Calu3 (cell line): ENCODE data around the gene B3GALT2. TPM values are rescaled to one million over a fixed set of nuclear protein-coding genes. Genes with fewer than 3 reads are reported as not detected.

Source experiments
- BruUV-seq: library from RNA; stranded (reverse); fragments of 400-500 nt; replicated peaks from 2 replicates; lab custom pipeline; 2021; lab: Mats Ljungman, UMichigan
- CTCF ChIA-PET: fragments of 300-600 bp; sonication (Branson Sonifier 250); formaldehyde crosslinking; loops from one replicate; lab custom pipeline; 2022; ENCODE audit warnings: antibody characterized with exemption; lab: Charles Lee
- DNase-seq: peaks from one replicate; pipeline ENCODE4 v3.0.0; 2022
- H3K27ac Mint-ChIP-seq: one replicate; pipeline ENCODE4 v1.8.0; 2022; ENCODE audit warnings: mixed read lengths; ENCODE audit not compliant: unreplicated experiment
- H3K27me3 Mint-ChIP-seq: one replicate; pipeline ENCODE4 v1.8.0; 2022; ENCODE audit warnings: mixed read lengths; ENCODE audit not compliant: unreplicated experiment
- H3K36me3 Mint-ChIP-seq: one replicate; pipeline ENCODE4 v1.8.0; 2022; ENCODE audit warnings: mild to moderate bottlenecking, moderate library complexity, mixed read lengths; ENCODE audit not compliant: insufficient read depth, unreplicated experiment
- H3K4me1 Mint-ChIP-seq: one replicate; pipeline ENCODE4 v1.8.0; 2022; ENCODE audit warnings: mild to moderate bottlenecking, low read depth, mixed read lengths; ENCODE audit not compliant: unreplicated experiment
- H3K4me3 Mint-ChIP-seq: one replicate; pipeline ENCODE4 v1.8.0; 2022; ENCODE audit warnings: mild to moderate bottlenecking, low read depth, moderate library complexity, mixed read lengths; ENCODE audit not compliant: unreplicated experiment
- H3K9me3 Mint-ChIP-seq: one replicate; pipeline ENCODE4 v1.8.0; 2022; ENCODE audit warnings: low read depth, mixed read lengths; ENCODE audit not compliant: unreplicated experiment
- intact Hi-C: fragments of 100-400 bp; cut with micrococcal nuclease; formaldehyde crosslinking; loops from one replicate; pipeline ENCODE4 v1.10.0; 2022; ENCODE audit not compliant: unreplicated experiment
- microRNA-seq: library from miRNA; unstranded; fragments of <30 nt; microRNA quantifications from one replicate; pipeline ENCODE4 v1.2.0, GENCODE V29; 2022
- total RNA-seq: library from RNA; stranded (reverse); gene quantifications from 2 replicates; pipeline ENCODE4 v1.2.3, GENCODE V29; 2022
- TF ChIP-seq, protein P1 (sequence below): fragments of 200-600 bp; IDR thresholded peaks from one replicate; pipeline ENCODE4 v1.8.0; 2022; ENCODE audit warnings: antibody characterized with exemption; ENCODE audit not compliant: unreplicated experiment

The B3GALT2 gene
- total RNA-seq, 1 experiment from 2014 or later: not detected

DNA sequence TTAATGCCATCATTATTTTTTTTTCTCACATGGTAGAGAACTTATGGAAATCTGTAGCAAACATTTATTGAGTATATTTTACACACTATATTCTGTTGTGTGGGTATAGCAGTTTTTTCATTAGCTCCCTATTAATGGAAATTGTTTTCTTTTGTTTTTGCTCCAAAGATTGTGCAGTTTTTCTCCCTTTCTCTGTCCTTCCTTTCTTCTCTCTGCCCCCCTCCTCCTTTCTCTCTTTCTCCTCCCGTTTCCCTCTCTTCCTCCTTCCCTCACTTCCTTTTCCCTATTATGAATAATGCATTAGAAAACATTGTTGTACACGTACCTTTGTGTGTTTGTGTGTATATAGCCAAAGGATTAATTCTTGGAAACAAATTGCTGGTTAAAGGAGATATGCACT, 44.0 kb downstream of the B3GALT2 start:
- TF ChIP-seq, protein P1, sequence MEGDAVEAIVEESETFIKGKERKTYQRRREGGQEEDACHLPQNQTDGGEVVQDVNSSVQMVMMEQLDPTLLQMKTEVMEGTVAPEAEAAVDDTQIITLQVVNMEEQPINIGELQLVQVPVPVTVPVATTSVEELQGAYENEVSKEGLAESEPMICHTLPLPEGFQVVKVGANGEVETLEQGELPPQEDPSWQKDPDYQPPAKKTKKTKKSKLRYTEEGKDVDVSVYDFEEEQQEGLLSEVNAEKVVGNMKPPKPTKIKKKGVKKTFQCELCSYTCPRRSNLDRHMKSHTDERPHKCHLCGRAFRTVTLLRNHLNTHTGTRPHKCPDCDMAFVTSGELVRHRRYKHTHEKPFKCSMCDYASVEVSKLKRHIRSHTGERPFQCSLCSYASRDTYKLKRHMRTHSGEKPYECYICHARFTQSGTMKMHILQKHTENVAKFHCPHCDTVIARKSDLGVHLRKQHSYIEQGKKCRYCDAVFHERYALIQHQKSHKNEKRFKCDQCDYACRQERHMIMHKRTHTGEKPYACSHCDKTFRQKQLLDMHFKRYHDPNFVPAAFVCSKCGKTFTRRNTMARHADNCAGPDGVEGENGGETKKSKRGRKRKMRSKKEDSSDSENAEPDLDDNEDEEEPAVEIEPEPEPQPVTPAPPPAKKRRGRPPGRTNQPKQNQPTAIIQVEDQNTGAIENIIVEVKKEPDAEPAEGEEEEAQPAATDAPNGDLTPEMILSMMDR: no peak
- no peak overlapping the region for H3K27ac Mint-ChIP-seq
- CTCF ChIA-PET: interaction anchor here (0.6 to 1.0 kb wide), 2 partner anchors 21 to 40 kb away, joined by 3 to 6 read pairs; no protein-coding TSS in a partner anchor
- no peaks in the 10 kb centered on the region for H3K4me1 Mint-ChIP-seq
- H3K4me3 Mint-ChIP-seq: no peak overlapping the region
- no TSS peak for BruUV-seq
- intact Hi-C loops: loop anchor here (2.0 kb wide), 1 partner anchor 1152 kb away; no protein-coding TSS in a partner anchor
- no peak for DNase-seq
- no peaks in the 10 kb centered on the region for H3K9me3 Mint-ChIP-seq
- H3K27me3 Mint-ChIP-seq: no peaks in the 10 kb centered on the region
- peaks cover 38% of the 10 kb centered on the region for H3K36me3 Mint-ChIP-seq

DNA sequence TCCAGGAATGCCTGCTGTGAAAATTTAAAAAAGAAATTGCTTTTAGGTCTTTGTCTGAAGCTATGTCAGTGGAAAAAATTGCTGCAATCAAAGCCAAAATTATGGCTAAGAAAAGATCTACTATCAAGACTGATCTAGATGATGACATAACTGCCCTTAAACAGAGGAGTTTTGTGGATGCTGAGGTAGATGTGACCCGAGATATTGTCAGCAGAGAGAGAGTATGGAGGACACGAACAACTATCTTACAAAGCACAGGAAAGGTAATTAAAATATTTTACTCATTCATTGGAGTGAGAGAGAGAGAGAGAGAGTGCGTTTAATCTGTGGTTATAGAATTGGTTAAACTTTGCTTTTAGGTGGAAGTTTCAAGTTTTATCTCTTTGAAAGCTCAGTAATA, 44.6 kb downstream of the B3GALT2 start:
- Mint-ChIP-seq H3K27me3 (no peaks in the 10 kb centered on the region), H3K36me3 (peaks cover 32% of the 10 kb centered on the region), H3K4me3 (no peak overlapping the region), H3K27ac (no peak overlapping the region), H3K4me1 (no peaks in the 10 kb centered on the region), H3K9me3 (no peaks in the 10 kb centered on the region)
- DNase-seq: no peak
- no TSS peak for BruUV-seq
- TF ChIP-seq, protein P1: no peak
- CTCF ChIA-PET: interaction anchor here (1.0 kb wide), 1 partner anchor 40 kb away, joined by 3 read pairs; no protein-coding TSS in a partner anchor
- intact Hi-C loops: loop anchor here (2.0 kb wide), 1 partner anchor 1153 kb away; no protein-coding TSS in a partner anchor

DNA sequence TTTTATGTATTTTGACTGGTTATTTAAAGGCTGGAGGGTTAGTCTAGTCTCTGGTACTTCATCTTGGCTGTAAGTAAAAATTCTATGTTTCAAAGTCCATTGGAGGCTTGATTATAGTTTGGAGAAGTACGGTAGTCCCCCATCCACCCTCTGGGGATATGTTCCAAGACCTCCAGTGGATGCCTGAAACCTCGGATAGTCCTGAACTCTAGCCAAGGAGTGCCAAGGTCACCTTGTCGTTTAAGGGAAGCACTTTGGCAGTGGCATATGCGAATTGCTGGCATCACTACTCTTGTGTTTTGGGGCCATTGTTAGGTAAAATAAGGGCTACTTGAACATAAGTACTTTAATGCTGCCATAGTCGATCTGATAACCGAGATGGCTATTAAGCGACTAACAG, 46.2 kb downstream of the B3GALT2 start:
- Mint-ChIP-seq H3K4me1 (no peaks in the 10 kb centered on the region), H3K9me3 (no peaks in the 10 kb centered on the region), H3K27ac (no peak overlapping the region), H3K4me3 (no peak overlapping the region), H3K27me3 (no peaks in the 10 kb centered on the region), H3K36me3 (peaks cover 32% of the 10 kb centered on the region)
- TF ChIP-seq, protein P1: no peak
- no peak for DNase-seq
- CTCF ChIA-PET: no interaction called here
- no TSS peak for BruUV-seq
- intact Hi-C loops: no loop called here

DNA sequence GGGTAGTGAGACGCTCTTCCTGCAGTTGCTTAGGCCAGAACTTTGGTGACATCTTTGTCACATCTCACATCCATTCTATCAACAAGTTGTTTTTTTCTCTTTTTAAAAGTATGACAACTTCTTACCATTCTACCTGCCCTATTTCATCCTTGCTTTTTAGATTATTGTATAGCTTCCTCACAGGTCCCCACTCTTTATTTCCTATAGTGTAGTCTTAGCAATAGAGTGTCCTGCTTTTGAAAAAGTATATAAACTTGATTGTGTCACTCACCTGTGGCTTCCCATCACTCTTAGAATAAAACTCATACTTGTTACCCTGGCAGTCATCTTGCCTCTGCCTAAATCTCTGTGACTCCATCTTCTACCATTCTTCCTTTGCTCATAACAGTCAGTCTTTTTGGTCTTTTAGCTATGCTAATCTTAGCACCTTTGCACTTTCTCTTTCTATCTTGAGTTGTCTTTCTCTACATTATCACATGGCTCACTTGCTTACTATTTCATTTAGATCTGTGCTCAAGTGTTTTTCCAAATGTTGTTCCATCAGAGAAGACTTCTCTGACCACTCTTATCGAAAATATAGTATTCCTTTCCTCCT, 55.0 kb downstream of the B3GALT2 start:
- no peaks in the 10 kb centered on the region for H3K27me3 Mint-ChIP-seq
- no peak overlapping the region for H3K27ac Mint-ChIP-seq
- intact Hi-C loops: no loop called here
- CTCF ChIA-PET: interaction anchor here (0.6 kb wide), 1 partner anchor 20 kb away, joined by 4 read pairs; no protein-coding TSS in a partner anchor
- TF ChIP-seq, protein P1: no peak
- no peak for DNase-seq
- H3K4me1 Mint-ChIP-seq: no peaks in the 10 kb centered on the region
- BruUV-seq: no TSS peak
- H3K4me3 Mint-ChIP-seq: no peak overlapping the region
- no peaks in the 10 kb centered on the region for H3K9me3 Mint-ChIP-seq
- peaks cover 30% of the 10 kb centered on the region for H3K36me3 Mint-ChIP-seq

Small RNA genes lying within 50 kb of the gene (microRNA-seq; reads per million reads assigned to microRNA genes)
- gene MIR1278: not detected

Other genes with a start within 250 kb of the B3GALT2 start
- gene UCHL5, start 127.3 kb downstream of the B3GALT2 start, total RNA-seq: 69.9 and 73.7 TPM in 2 replicates
- 63.6 and 65.1 TPM in 2 replicates for gene RO60, start 127.0 kb downstream of the B3GALT2 start, total RNA-seq
- 25.7 and 27.4 TPM in 2 replicates for gene GLRX2, start 81.2 kb downstream of the B3GALT2 start, total RNA-seq
- 70.7 and 75.2 TPM in 2 replicates for gene CDC73, start 64.6 kb downstream of the B3GALT2 start, total RNA-seq